Measurements from ENCODE around the gene SHISAL1.
"Not testable (repeated sequence)": the region's sequence is repeated elsewhere in the genome, so short reads cannot be mapped to it uniquely, and the experiment has no call there.

Gene SHISAL1

GRCh38 chr22:44305888-44306287, 6.9 kb downstream of the SHISAL1 start:
- DNase-seq (ENCODE audit: low read depth in 1 of 2, low spot score in 1 of 2): no peak
- Histone ChIP-seq H3K4me3 (replicated peaks; ENCODE audit: insufficient read depth, low read length) (no peak overlapping the region), H3K27me3 (ENCODE audit: insufficient read depth, poor library complexity, severe bottlenecking) (no peaks in the 10 kb centered on the region), H3K27ac (replicated peaks) (no peak overlapping the region)
- TF ChIP-seq SPI1 (IDR thresholded peaks at IDR 0.05; ENCODE audit: borderline replicate concordance, low read depth) (no peak), GABPA (IDR thresholded peaks at IDR 0.05; ENCODE audit: low read depth) (no peak), REST (IDR thresholded peaks at IDR 0.05; ENCODE audit: insufficient replicate concordance, low read depth) (no peak), POLR2AphosphoS5 (IDR thresholded peaks at IDR 0.05; ENCODE audit: low read depth) (no peak)
- TF ChIP-seq, protein P1, sequence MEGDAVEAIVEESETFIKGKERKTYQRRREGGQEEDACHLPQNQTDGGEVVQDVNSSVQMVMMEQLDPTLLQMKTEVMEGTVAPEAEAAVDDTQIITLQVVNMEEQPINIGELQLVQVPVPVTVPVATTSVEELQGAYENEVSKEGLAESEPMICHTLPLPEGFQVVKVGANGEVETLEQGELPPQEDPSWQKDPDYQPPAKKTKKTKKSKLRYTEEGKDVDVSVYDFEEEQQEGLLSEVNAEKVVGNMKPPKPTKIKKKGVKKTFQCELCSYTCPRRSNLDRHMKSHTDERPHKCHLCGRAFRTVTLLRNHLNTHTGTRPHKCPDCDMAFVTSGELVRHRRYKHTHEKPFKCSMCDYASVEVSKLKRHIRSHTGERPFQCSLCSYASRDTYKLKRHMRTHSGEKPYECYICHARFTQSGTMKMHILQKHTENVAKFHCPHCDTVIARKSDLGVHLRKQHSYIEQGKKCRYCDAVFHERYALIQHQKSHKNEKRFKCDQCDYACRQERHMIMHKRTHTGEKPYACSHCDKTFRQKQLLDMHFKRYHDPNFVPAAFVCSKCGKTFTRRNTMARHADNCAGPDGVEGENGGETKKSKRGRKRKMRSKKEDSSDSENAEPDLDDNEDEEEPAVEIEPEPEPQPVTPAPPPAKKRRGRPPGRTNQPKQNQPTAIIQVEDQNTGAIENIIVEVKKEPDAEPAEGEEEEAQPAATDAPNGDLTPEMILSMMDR (IDR thresholded peaks at IDR 0.05; ENCODE audit: insufficient read depth, low read length): no peak

DNA sequence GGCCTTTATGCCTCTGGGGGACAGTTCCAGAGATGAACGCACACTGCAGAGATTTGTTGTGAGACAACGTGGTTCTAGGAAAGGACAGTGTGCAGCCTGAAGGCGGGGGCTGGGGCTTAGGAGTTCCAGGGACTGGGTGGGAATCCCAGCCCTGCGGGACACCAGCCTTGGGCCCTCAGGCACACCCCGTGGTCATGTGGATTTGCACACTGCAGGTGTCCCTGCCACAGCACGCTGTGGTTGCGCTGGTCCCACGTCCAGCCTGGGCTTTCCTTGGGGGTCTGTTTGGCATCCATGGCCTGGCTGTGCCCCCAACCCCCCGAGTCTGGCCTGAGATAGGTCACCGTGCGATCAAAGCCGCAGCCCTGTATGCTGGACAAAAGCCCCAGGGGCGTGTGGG, 7.3 kb downstream of the SHISAL1 start:
- TF ChIP-seq POLR2AphosphoS5 (IDR thresholded peaks at IDR 0.05; ENCODE audit: low read depth) (no peak), REST (IDR thresholded peaks at IDR 0.05; ENCODE audit: insufficient replicate concordance, low read depth) (no peak), GABPA (IDR thresholded peaks at IDR 0.05; ENCODE audit: low read depth) (no peak), SPI1 (IDR thresholded peaks at IDR 0.05; ENCODE audit: borderline replicate concordance, low read depth) (no peak)
- TF ChIP-seq, protein P1 (IDR thresholded peaks at IDR 0.05; ENCODE audit: insufficient read depth, low read length): no peak
- no peak for DNase-seq (ENCODE audit: low read depth in 1 of 2, low spot score in 1 of 2)
- no peaks in the 10 kb centered on the region for H3K27me3 ChIP-seq (ENCODE audit: insufficient read depth, poor library complexity, severe bottlenecking)
- no peak overlapping the region for H3K27ac ChIP-seq (replicated peaks)
- H3K4me3 ChIP-seq (replicated peaks; ENCODE audit: insufficient read depth, low read length): no peak overlapping the region

- no peak overlapping the region for H3K27ac ChIP-seq (replicated peaks)
- no peak for DNase-seq (ENCODE audit: low read depth in 1 of 2, low spot score in 1 of 2)
- no peak overlapping the region for H3K4me3 ChIP-seq (replicated peaks; ENCODE audit: insufficient read depth, low read length)
- H3K27me3 ChIP-seq (ENCODE audit: insufficient read depth, poor library complexity, severe bottlenecking): no peaks in the 10 kb centered on the region
- TF ChIP-seq POLR2AphosphoS5 (IDR thresholded peaks at IDR 0.05; ENCODE audit: low read depth) (no peak), REST (IDR thresholded peaks at IDR 0.05; ENCODE audit: insufficient replicate concordance, low read depth) (no peak)
Observed at GRCh38 chr22:44304911-44305310, 7.8 kb downstream of the SHISAL1 start.

- no peak for DNase-seq (ENCODE audit: low read depth in 1 of 2, low spot score in 1 of 2)
- no peak for TF ChIP-seq SPI1 (IDR thresholded peaks at IDR 0.05; ENCODE audit: borderline replicate concordance, low read depth)
- TF ChIP-seq, protein P1 (IDR thresholded peaks at IDR 0.05; ENCODE audit: insufficient read depth, low read length): no peak
- no peak for TF ChIP-seq GABPA (IDR thresholded peaks at IDR 0.05; ENCODE audit: low read depth)
- Histone ChIP-seq H3K27me3 (ENCODE audit: insufficient read depth, poor library complexity, severe bottlenecking) (no peaks in the 10 kb centered on the region), H3K27ac (replicated peaks) (no peak overlapping the region), H3K4me3 (replicated peaks; ENCODE audit: insufficient read depth, low read length) (no peak overlapping the region)
Observed at GRCh38 chr22:44304354-44304753, 8.4 kb downstream of the SHISAL1 start.

DNA sequence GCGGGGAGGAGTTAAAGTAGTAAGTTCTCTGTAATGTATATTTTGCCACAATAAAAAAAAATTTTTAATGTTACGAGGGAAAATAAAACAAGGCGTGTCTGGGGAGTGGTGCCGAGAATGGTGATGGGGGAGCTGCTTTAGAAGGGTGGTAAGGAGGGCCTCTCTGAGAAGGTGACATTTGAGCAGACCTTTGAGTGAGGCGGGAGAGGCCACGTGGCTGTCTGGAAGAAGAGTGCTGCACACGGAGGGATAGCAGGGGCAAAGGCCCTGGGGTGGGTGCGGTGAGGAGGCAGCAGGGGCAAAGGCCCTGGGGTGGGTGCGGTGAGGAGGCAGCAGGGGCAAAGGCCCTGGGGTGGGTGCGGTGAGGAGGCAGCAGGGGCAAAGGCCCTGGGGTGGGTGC, 10.4 kb downstream of the SHISAL1 start:
- not testable (repeated sequence) for H3K27me3 ChIP-seq (ENCODE audit: insufficient read depth, poor library complexity, severe bottlenecking); H3K27ac ChIP-seq (replicated peaks); DNase-seq (ENCODE audit: low read depth in 1 of 2, low spot score in 1 of 2); H3K4me3 ChIP-seq (replicated peaks; ENCODE audit: insufficient read depth, low read length)

Measured in HL-60 (cell line).